Epithelial cell of esophagus (primary cell): ENCODE results near the gene DGKB.

ENCODE experiments used
- DNase-seq: peaks from one replicate; pipeline ENCODE4 v3.0.0; 2010; ENCODE audit warnings: low read depth
- H3K4me3 ChIP-seq: 2 replicates; pipeline ENCODE4 v1.5.1; 2011; ENCODE audit warnings: mild to moderate bottlenecking, low read length, control low read depth
- TF ChIP-seq, protein P1 (sequence below): IDR thresholded peaks from 2 replicates; pipeline ENCODE4 v1.5.1; 2011; ENCODE audit warnings: low read depth, mild to moderate bottlenecking, low read length, control low read depth, inconsistent platforms; ENCODE audit not compliant: insufficient read depth; ENCODE audit errors: missing control alignments

The DGKB gene

DNA sequence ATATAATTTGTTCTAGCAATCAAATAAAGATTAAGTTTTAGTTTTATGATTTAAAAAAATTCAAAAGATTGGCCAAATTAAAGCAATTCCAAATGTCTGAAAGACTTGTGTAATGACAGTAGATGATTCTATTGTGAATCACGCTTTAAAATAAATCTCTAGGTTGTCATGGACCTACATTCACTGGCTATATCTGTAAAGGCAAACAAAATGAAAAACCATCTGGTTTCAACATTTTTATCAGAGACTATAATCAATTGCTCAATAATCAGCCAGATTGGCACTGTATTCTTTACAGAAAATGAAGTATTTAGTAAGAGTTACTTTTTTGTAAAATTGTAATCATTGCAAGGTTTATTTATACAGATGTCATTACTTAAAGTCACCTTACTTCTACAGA lies 60.7 kb downstream of the DGKB start:
- DNase-seq: peak; percentile 10
- no peak overlapping the region for H3K4me3 ChIP-seq
- TF ChIP-seq, protein P1, sequence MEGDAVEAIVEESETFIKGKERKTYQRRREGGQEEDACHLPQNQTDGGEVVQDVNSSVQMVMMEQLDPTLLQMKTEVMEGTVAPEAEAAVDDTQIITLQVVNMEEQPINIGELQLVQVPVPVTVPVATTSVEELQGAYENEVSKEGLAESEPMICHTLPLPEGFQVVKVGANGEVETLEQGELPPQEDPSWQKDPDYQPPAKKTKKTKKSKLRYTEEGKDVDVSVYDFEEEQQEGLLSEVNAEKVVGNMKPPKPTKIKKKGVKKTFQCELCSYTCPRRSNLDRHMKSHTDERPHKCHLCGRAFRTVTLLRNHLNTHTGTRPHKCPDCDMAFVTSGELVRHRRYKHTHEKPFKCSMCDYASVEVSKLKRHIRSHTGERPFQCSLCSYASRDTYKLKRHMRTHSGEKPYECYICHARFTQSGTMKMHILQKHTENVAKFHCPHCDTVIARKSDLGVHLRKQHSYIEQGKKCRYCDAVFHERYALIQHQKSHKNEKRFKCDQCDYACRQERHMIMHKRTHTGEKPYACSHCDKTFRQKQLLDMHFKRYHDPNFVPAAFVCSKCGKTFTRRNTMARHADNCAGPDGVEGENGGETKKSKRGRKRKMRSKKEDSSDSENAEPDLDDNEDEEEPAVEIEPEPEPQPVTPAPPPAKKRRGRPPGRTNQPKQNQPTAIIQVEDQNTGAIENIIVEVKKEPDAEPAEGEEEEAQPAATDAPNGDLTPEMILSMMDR: no peak

DNA sequence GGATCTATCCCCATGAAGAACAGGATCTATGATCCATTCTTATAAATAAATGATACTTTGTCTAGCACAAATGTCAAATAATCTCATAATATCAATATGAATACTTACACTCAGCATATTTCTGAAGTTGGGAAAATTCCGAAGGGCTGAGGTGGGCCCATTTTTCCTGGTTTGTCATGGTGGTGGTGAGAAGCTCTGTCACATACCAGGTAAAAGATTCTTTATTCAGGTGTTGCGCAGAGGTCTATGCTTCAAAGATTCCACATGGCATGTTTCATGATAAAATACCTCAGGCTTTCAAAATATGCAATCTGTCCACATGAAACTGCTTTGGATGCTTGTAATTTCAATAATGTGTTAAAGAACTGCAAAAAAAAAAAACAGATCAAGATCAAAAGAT lies 61.5 kb downstream of the DGKB start:
- no peak for DNase-seq
- H3K4me3 ChIP-seq: no peak overlapping the region
- TF ChIP-seq, protein P1: no peak

- no peak overlapping the region for H3K4me3 ChIP-seq
- TF ChIP-seq, protein P1: no peak
- DNase-seq: no peak
These were observed 63.2 kb downstream of the DGKB start for GRCh38 chr7:14839307-14839706.

DNA sequence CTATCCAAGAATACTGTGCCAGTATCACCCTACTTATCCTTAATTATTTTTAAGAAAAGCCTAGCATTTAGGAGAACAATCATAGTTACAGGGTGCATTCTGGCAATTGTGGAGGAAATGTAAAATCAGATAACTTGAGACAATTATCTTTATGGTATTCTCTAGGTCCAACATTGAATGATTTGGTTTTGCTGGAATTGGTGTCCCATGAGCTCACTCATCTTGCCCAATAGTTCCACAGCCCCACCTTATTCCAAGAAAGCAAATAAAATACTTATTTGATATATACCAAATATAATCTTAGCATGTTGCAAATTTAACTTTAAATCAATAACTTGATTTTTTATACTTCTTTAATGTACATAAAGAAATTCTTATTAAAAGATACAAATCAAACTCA lies 65.3 kb downstream of the DGKB start:
- no peak overlapping the region for H3K4me3 ChIP-seq
- DNase-seq: peak; percentile 25
- TF ChIP-seq, protein P1: no peak

- peak; percentile 83 for DNase-seq
- TF ChIP-seq, protein P1: no peak
- H3K4me3 ChIP-seq: no peak overlapping the region
These were observed 65.9 kb downstream of the DGKB start for GRCh38 chr7:14836571-14837189.

GRCh38 chr7:14836006-14836405 lies 66.5 kb downstream of the DGKB start:
- TF ChIP-seq, protein P1: no peak
- no peak for DNase-seq
- H3K4me3 ChIP-seq: no peak overlapping the region

- H3K4me3 ChIP-seq: no peak overlapping the region
- TF ChIP-seq, protein P1: no peak
- DNase-seq: no peak
These were observed 67.2 kb downstream of the DGKB start for GRCh38 chr7:14835384-14835783.
